ENCODE results near the gene B3GALT5. TPM values are rescaled to one million over a fixed set of nuclear protein-coding genes. Genes with fewer than 3 reads are reported as not detected.

B3GALT5 gene
- total and polyA plus RNA-seq, 2 of the 4 experiments (the other 2 are of a cell fraction) = 0.05 to 0.18 TPM

GRCh38 chr21:39645331-39645730 lies 32.6 kb downstream of the B3GALT5 start:
- dilution Hi-C loops (cut with HindIII; ENCODE audit: low sequenced_read_pairs, unreplicated experiment) = no loop called here
- no peak for ATAC-seq (ENCODE audit: low read depth)
- no peak for DNase-seq

More at GRCh38 chr21:39645331-39645730, 32.6 kb downstream of the B3GALT5 start:
- H3K27me3 ChIP-seq (ENCODE audit: control insufficient read depth, insufficient read depth, low read length) = peaks cover 4% of the 10 kb centered on the region; the same call in 1 of the 2 replicates
- H3K14ac ChIP-seq (replicated peaks; ENCODE audit: low read depth, low read length) = no peak overlapping the region
- no peak overlapping the region for H3K56ac ChIP-seq (ENCODE audit: extremely low read depth, insufficient read depth, low read length)
- in situ Hi-C loops (cut with MboI; ENCODE audit: low sequenced_read_pairs) (no loop called here), intact Hi-C loops (cut with micrococcal nuclease) (no loop called here)
- no peak overlapping the region for H4K8ac ChIP-seq (ENCODE audit: low read depth in 2 of 2, low read length in 2 of 2)
- TF ChIP-seq CEBPB (IDR thresholded peaks at IDR 0.05; ENCODE audit: low read depth, low read length) (no peak), RAD21 (IDR thresholded peaks at IDR 0.05; ENCODE audit: low read length) (no peak), CHD1 (IDR thresholded peaks at IDR 0.05; ENCODE audit: low read depth, low read length) (no peak), MAZ (IDR thresholded peaks at IDR 0.05; ENCODE audit: borderline replicate concordance, low read depth, low read length) (no peak), RFX5 (IDR thresholded peaks at IDR 0.05; ENCODE audit: low read depth, low read length) (no peak), NFE2L2 (IDR thresholded peaks at IDR 0.05; ENCODE audit: low read depth, low read length) (no peak), BHLHE40 (IDR thresholded peaks at IDR 0.05; ENCODE audit: low read depth, low read length) (no peak), POLR2A (IDR thresholded peaks at IDR 0.05; ENCODE audit: low read depth, low read length) (no peak), RCOR1 (IDR thresholded peaks at IDR 0.05; ENCODE audit: insufficient replicate concordance, low read length) (no peak)
- TF ChIP-seq, protein P1, sequence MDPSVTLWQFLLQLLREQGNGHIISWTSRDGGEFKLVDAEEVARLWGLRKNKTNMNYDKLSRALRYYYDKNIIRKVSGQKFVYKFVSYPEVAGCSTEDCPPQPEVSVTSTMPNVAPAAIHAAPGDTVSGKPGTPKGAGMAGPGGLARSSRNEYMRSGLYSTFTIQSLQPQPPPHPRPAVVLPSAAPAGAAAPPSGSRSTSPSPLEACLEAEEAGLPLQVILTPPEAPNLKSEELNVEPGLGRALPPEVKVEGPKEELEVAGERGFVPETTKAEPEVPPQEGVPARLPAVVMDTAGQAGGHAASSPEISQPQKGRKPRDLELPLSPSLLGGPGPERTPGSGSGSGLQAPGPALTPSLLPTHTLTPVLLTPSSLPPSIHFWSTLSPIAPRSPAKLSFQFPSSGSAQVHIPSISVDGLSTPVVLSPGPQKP (IDR thresholded peaks at IDR 0.05; ENCODE audit: borderline replicate concordance, low read depth, low read length) = no peak
- TF ChIP-seq, protein P2, sequence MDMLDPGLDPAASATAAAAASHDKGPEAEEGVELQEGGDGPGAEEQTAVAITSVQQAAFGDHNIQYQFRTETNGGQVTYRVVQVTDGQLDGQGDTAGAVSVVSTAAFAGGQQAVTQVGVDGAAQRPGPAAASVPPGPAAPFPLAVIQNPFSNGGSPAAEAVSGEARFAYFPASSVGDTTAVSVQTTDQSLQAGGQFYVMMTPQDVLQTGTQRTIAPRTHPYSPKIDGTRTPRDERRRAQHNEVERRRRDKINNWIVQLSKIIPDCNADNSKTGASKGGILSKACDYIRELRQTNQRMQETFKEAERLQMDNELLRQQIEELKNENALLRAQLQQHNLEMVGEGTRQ (IDR thresholded peaks at IDR 0.05; ENCODE audit: low read depth, low read length) = no peak
- TF ChIP-seq, protein P3, sequence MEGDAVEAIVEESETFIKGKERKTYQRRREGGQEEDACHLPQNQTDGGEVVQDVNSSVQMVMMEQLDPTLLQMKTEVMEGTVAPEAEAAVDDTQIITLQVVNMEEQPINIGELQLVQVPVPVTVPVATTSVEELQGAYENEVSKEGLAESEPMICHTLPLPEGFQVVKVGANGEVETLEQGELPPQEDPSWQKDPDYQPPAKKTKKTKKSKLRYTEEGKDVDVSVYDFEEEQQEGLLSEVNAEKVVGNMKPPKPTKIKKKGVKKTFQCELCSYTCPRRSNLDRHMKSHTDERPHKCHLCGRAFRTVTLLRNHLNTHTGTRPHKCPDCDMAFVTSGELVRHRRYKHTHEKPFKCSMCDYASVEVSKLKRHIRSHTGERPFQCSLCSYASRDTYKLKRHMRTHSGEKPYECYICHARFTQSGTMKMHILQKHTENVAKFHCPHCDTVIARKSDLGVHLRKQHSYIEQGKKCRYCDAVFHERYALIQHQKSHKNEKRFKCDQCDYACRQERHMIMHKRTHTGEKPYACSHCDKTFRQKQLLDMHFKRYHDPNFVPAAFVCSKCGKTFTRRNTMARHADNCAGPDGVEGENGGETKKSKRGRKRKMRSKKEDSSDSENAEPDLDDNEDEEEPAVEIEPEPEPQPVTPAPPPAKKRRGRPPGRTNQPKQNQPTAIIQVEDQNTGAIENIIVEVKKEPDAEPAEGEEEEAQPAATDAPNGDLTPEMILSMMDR (conservative IDR thresholded peaks at IDR 0.05; ENCODE audit: low read depth, low read length) = no peak
- peaks cover 5% of the 10 kb centered on the region for H3K9me3 ChIP-seq (ENCODE audit: control insufficient read depth, insufficient read depth, low read length)
- no peak overlapping the region for H4K5ac ChIP-seq (ENCODE audit: low read depth, low read length)
- H3K4me2 ChIP-seq (ENCODE audit: low read depth, low read length) = no peak overlapping the region
- H2BK15ac ChIP-seq (ENCODE audit: low read depth, low read length) = no peak overlapping the region
- H3K27ac ChIP-seq (ENCODE audit: insufficient read depth, low read length) = no peak overlapping the region
- no peak overlapping the region for H3K23ac ChIP-seq (ENCODE audit: low read depth, low read length)
- no peak overlapping the region for H2BK20ac ChIP-seq (ENCODE audit: low read depth, low read length)
- no peak overlapping the region for H3K18ac ChIP-seq (ENCODE audit: low read depth, low read length)
- no peaks in the 10 kb centered on the region for H3K79me1 ChIP-seq (ENCODE audit: low read depth in 1 of 2, low read length in 2 of 2)
- no peak overlapping the region for H3K4me3 ChIP-seq (ENCODE audit: insufficient read depth, low read depth, low read length)
- no peaks in the 10 kb centered on the region for H3K9me1 ChIP-seq (ENCODE audit: insufficient read depth, low read length)
- BruUV-seq (replicated peaks) = no TSS peak
- no peak overlapping the region for H2AK9ac ChIP-seq (replicated peaks; ENCODE audit: low read depth, low read length, poor library complexity)
- no peaks in the 10 kb centered on the region for H4K20me1 ChIP-seq (ENCODE audit: insufficient read depth, low read length)
- no peak overlapping the region for H2AK5ac ChIP-seq (ENCODE audit: low read depth, low read length)
- H2BK5ac ChIP-seq (ENCODE audit: low read depth, low read length, poor library complexity, severe bottlenecking) = no peak overlapping the region
- ChIA-PET POLR2A (ENCODE audit: unreplicated experiment) (no interaction called here), CTCF (no interaction called here)
- peak overlapping the region; percentile 33 for H2AFZ ChIP-seq (replicated peaks; ENCODE audit: low read length, poor library complexity)
- no CpG with 5 or more reads among the region's 3 CpGs for WGBS, 2 experiments (ENCODE audit: extremely low coverage in 2 of 2, insufficient read length in 1 of 2)
- H3K36me3 ChIP-seq (ENCODE audit: control insufficient read depth, insufficient read depth, low read length) = no peaks in the 10 kb centered on the region
- no peak overlapping the region for H3K9ac ChIP-seq (ENCODE audit: low read depth, low read length)
- no peaks in the 10 kb centered on the region for H3K4me1 ChIP-seq (ENCODE audit: control insufficient read depth, insufficient read depth, low read length)
- no peak overlapping the region for H2BK120ac ChIP-seq (ENCODE audit: low read depth, low read length)
- H4K91ac ChIP-seq (ENCODE audit: insufficient read depth, low read depth, low read length) = no peak overlapping the region
- no peak overlapping the region for H3K4ac ChIP-seq (ENCODE audit: low read depth, low read length)
